Measurements from ENCODE around the gene SFT2D2. TPM values are rescaled to one million over a fixed set of nuclear protein-coding genes. Genes with fewer than 3 reads are reported as not detected.

Gene SFT2D2
- total RNA-seq, 1 experiment from 2014 or later, result 59.3 TPM

DNA sequence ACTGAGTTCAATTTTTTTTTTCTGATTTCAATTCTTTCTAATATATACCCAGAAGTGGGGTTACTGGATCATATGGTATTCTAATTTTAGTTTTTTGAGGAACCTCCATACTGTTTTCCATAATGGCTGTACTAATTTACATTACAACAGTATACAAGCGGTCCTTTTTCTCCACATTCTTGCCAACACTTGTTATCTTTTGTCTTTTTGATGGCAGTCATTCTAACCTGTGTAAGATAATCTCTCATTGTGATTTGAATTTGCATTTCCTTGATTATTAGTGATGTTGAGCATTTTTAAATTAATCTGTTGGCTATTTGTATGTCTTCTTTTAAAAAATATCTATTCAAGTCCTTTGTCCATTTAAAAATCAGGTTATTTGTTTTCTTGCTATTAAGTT lies 33.8 kb downstream of the SFT2D2 start:
- no peak for DNase-seq
- H3K4me3 ChIP-seq (ENCODE audit: low read depth, low read length), result no peak overlapping the region
- Mint-ChIP-seq H3K4me3 (ENCODE audit: unreplicated experiment) (no peak overlapping the region), H3K27me3 (ENCODE audit: insufficient read depth, unreplicated experiment) (no peaks in the 10 kb centered on the region), H3K4me1 (ENCODE audit: low read depth, unreplicated experiment) (no peaks in the 10 kb centered on the region), H3K36me3 (ENCODE audit: insufficient read depth, unreplicated experiment) (peaks cover 13% of the 10 kb centered on the region), H3K27ac (ENCODE audit: unreplicated experiment) (no peak overlapping the region), H3K9me3 (ENCODE audit: unreplicated experiment) (peaks cover 10% of the 10 kb centered on the region)
- no peaks in the 10 kb centered on the region for H3K4me1 ChIP-seq
- ChIA-PET POLR2A (no interaction called here), CTCF (no interaction called here)
- TF ChIP-seq, protein P1, sequence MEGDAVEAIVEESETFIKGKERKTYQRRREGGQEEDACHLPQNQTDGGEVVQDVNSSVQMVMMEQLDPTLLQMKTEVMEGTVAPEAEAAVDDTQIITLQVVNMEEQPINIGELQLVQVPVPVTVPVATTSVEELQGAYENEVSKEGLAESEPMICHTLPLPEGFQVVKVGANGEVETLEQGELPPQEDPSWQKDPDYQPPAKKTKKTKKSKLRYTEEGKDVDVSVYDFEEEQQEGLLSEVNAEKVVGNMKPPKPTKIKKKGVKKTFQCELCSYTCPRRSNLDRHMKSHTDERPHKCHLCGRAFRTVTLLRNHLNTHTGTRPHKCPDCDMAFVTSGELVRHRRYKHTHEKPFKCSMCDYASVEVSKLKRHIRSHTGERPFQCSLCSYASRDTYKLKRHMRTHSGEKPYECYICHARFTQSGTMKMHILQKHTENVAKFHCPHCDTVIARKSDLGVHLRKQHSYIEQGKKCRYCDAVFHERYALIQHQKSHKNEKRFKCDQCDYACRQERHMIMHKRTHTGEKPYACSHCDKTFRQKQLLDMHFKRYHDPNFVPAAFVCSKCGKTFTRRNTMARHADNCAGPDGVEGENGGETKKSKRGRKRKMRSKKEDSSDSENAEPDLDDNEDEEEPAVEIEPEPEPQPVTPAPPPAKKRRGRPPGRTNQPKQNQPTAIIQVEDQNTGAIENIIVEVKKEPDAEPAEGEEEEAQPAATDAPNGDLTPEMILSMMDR (IDR thresholded peaks at IDR 0.05; ENCODE audit: insufficient read depth in 1 of 2, low read depth in 1 of 2, low read length in 1 of 2, severe bottlenecking in 1 of 2, unreplicated experiment in 1 of 2), result no peak
- H3K36me3 ChIP-seq (ENCODE audit: control insufficient read depth, insufficient read depth, low read length), result peaks cover 2% of the 10 kb centered on the region; the same call in 1 of the 2 replicates
- no peaks in the 10 kb centered on the region for H3K27me3 ChIP-seq (replicated peaks; ENCODE audit: control insufficient read depth, insufficient read depth, low read length)
- no TSS peak for BruUV-seq (replicated peaks)
- intact Hi-C loops (cut with micrococcal nuclease; ENCODE audit: unreplicated experiment), result no loop called here
- peaks cover 25% of the 10 kb centered on the region for H3K9me3 ChIP-seq

DNA sequence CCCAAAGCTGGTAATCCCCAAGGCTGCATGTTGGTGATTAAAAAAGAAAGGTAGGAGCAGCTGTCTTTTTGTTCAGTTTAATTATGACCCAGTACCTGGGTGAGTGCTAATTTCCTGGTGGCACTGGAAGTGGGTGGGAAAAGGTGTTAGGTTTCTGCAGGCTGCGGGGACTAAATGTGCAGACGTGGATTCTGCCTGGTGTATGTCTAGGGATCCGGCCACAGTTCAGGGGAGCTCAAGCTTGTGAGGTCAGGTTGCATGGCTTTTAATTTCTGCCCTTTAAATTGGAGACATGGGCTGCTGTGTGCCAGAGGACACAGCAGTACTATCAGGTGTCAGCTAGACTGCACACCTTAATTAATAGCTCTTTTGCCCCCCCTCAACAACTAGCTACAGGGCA lies 34.6 kb downstream of the SFT2D2 start:
- no peaks in the 10 kb centered on the region for H3K4me1 Mint-ChIP-seq (ENCODE audit: low read depth, unreplicated experiment)
- Histone ChIP-seq H3K27me3 (replicated peaks; ENCODE audit: control insufficient read depth, insufficient read depth, low read length) (no peaks in the 10 kb centered on the region), H3K36me3 (ENCODE audit: control insufficient read depth, insufficient read depth, low read length) (peaks cover 2% of the 10 kb centered on the region; the same call in 1 of the 2 replicates), H3K4me3 (ENCODE audit: low read depth, low read length) (no peak overlapping the region), H3K9me3 (peaks cover 17% of the 10 kb centered on the region), H3K4me1 (no peaks in the 10 kb centered on the region)
- no peak overlapping the region for H3K27ac Mint-ChIP-seq (ENCODE audit: unreplicated experiment)
- no peak overlapping the region for H3K4me3 Mint-ChIP-seq (ENCODE audit: unreplicated experiment)
- TF ChIP-seq, protein P1 (IDR thresholded peaks at IDR 0.05; ENCODE audit: insufficient read depth in 1 of 2, low read depth in 1 of 2, low read length in 1 of 2, severe bottlenecking in 1 of 2, unreplicated experiment in 1 of 2), result no peak
- intact Hi-C loops (cut with micrococcal nuclease; ENCODE audit: unreplicated experiment), result no loop called here
- ChIA-PET CTCF (interaction anchor here (1.1 kb wide), 1 partner anchor 25 kb away, joined by 4 read pairs; no protein-coding TSS in a partner anchor), POLR2A (no interaction called here)
- H3K36me3 Mint-ChIP-seq (ENCODE audit: insufficient read depth, unreplicated experiment), result peaks cover 12% of the 10 kb centered on the region
- H3K27me3 Mint-ChIP-seq (ENCODE audit: insufficient read depth, unreplicated experiment), result no peaks in the 10 kb centered on the region
- BruUV-seq (replicated peaks), result no TSS peak
- H3K9me3 Mint-ChIP-seq (ENCODE audit: unreplicated experiment), result peaks cover 10% of the 10 kb centered on the region
- DNase-seq, result no peak

DNA sequence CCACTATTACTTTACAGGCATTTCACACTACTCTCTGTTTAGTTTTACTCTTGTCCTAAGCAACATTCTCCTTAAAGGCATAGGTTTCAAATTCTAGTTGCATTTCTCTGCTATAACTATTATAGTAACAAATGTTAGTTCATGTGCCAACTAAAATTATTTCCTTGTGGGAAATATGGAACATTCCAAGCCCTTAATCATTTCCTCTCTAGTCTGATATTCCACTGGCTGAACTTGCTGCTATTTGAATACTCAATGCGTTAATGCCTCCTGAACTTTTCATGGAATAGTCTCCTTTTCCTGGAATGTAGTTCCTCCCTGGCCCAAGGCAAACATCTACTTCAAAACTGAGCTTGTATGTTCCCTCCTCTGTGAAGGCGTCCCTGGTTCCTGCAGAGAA lies 35.6 kb downstream of the SFT2D2 start:
- Histone ChIP-seq H3K36me3 (ENCODE audit: control insufficient read depth, insufficient read depth, low read length) (no peaks in the 10 kb centered on the region; the same call in 1 of the 2 replicates), H3K4me3 (ENCODE audit: low read depth, low read length) (no peak overlapping the region), H3K4me1 (no peaks in the 10 kb centered on the region), H3K27me3 (replicated peaks; ENCODE audit: control insufficient read depth, insufficient read depth, low read length) (no peaks in the 10 kb centered on the region), H3K9me3 (peaks cover 7% of the 10 kb centered on the region; the same call in 1 of the 2 replicates)
- Mint-ChIP-seq H3K27ac (ENCODE audit: unreplicated experiment) (no peak overlapping the region), H3K4me1 (ENCODE audit: low read depth, unreplicated experiment) (no peaks in the 10 kb centered on the region), H3K4me3 (ENCODE audit: unreplicated experiment) (no peak overlapping the region), H3K27me3 (ENCODE audit: insufficient read depth, unreplicated experiment) (no peaks in the 10 kb centered on the region), H3K9me3 (ENCODE audit: unreplicated experiment) (peaks cover 10% of the 10 kb centered on the region), H3K36me3 (ENCODE audit: insufficient read depth, unreplicated experiment) (peaks cover 5% of the 10 kb centered on the region)
- POLR2A ChIA-PET, result no interaction called here
- TF ChIP-seq, protein P1 (IDR thresholded peaks at IDR 0.05; ENCODE audit: insufficient read depth in 1 of 2, low read depth in 1 of 2, low read length in 1 of 2, severe bottlenecking in 1 of 2, unreplicated experiment in 1 of 2), result no peak
- BruUV-seq (replicated peaks), result no TSS peak
- intact Hi-C loops (cut with micrococcal nuclease; ENCODE audit: unreplicated experiment), result no loop called here
- DNase-seq, result no peak
- CTCF ChIA-PET, result no interaction called here

All from Caco-2 (cell line).